Lung (tissue), 12 donors: ENCODE results near the gene TTLL3. TPM values are rescaled to one million over a fixed set of nuclear protein-coding genes. Genes with fewer than 3 reads are reported as not detected.

Experiments used
- ATAC-seq: fragments of 200-7000 bp; cut with Tn5 transposase; one replicate; pipeline ENCODE4 v1.9.1; 2020; ENCODE audit warnings: moderate number of reproducible peaks; ENCODE audit not compliant: insufficient read depth, low FRiP score
- DNase-seq, 3 donors: peaks; one replicate each; pipeline ENCODE4 v3.0.0-alpha.2; 2013 to 2017
- H3K27ac ChIP-seq, 2 donors: one replicate each; pipeline ENCODE4 v1.5.1; 2013; ENCODE audit warnings: mild to moderate bottlenecking in 2 of 2, moderate library complexity in 2 of 2, control low read depth in 1 of 2, inconsistent platforms in 1 of 2, low read depth in 1 of 2, low read length in 1 of 2
- H3K27me3 ChIP-seq, 3 donors: one replicate each; pipeline ENCODE4 v1.5.1; 2013; ENCODE audit warnings: low read length in 2 of 3; ENCODE audit not compliant: control insufficient read depth in 3 of 3, insufficient read depth in 3 of 3
- H3K36me3 ChIP-seq, 4 donors: one replicate each; pipeline ENCODE4 v1.5.1; 2013; ENCODE audit warnings: low read length in 4 of 4, mild to moderate bottlenecking in 1 of 4, moderate library complexity in 1 of 4; ENCODE audit not compliant: control insufficient read depth in 4 of 4, insufficient read depth in 4 of 4
- H3K4me1 ChIP-seq, 5 donors: one replicate each; pipeline ENCODE4 v1.5.1; 2013; ENCODE audit warnings: low read length in 5 of 5, mild to moderate bottlenecking in 2 of 5, moderate library complexity in 1 of 5; ENCODE audit not compliant: control insufficient read depth in 5 of 5, insufficient read depth in 5 of 5
- H3K4me3 ChIP-seq: one replicate; pipeline ENCODE4 v1.5.1; 2013; ENCODE audit warnings: mild to moderate bottlenecking, control low read depth, moderate library complexity
- H3K9ac ChIP-seq, 2 donors: one replicate each; pipeline ENCODE4 v1.5.1; 2013; ENCODE audit warnings: low read length in 2 of 2, control low read depth in 1 of 2; ENCODE audit not compliant: insufficient read depth in 1 of 2
- H3K9me3 ChIP-seq, 4 donors: one replicate each; pipeline ENCODE4 v1.5.1; 2013; ENCODE audit warnings: low read length in 3 of 4, mild to moderate bottlenecking in 1 of 4, moderate library complexity in 1 of 4; ENCODE audit not compliant: control insufficient read depth in 4 of 4, insufficient read depth in 3 of 4
- WGBS, 2 donors: extraction: QIAGEN DNeasy Blood & Tissue Kit; methylation state at CpG; one replicate each; pipeline ENCODE4 v1.1.7; 2013; 5-methylcytosine and 5-hydroxymethylcytosine counted together
- polyA plus RNA-seq, 2 donors: library from polyadenylated mRNA; stranded (reverse); fragments of 200-250 nt; gene quantifications; one replicate each; pipeline ENCODE4 v1.2.1, GENCODE V29; 2013
- total RNA-seq, 2 donors: library from RNA; depleted of rRNA in 1 of 2; stranded (reverse); fragments of >200 nt in 1 of 2; gene quantifications; one replicate each; pipeline ENCODE4 v1.2.1, GENCODE V29; 2014 to 2021
- TF ChIP-seq, protein P1 (sequence below): IDR thresholded peaks from 2 replicates; pipeline ENCODE4 v1.5.1; 2012; ENCODE audit warnings: mild to moderate bottlenecking; ENCODE audit errors: control extremely low read depth, extremely low read depth
- donor health status: control.
- donor health status: control.
- donor health status: Bipolar disorder and iron deficiency.
- donor health status: healthy.
- donor health status: DM: yes; HTN: yes; CAD: no.

Gene TTLL3
- total and polyA plus RNA-seq, 4 donors: 28.4 to 82.3 (median 37.5) TPM

DNA sequence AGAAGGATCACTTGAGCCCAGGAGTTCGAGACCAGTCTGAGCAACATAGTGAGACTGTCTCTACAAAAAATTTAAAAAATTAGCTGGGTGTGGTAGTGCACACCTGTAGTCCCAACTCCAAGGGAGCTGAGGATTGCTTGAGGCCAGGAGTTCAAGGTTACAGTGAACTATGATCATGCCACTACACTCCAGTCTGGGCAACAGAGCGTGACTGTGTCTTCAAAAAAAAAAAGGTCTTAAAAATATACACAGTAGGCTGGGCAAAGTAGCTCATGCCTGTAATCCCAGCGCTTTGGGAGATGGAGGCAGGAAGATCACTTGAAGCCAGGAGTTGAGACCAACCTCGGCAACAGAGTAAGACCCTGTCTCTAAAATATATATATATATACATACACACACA is 29.2 kb upstream of the TTLL3 start:
- H3K4me1 ChIP-seq: peaks cover 0 to 3% (median 0%) of the 10 kb centered on the region in 5 donors
- H3K9me3 ChIP-seq: no peaks in the 10 kb centered on the region
- WGBS, 2 donors: 91 to 96% methylated on average over 4 of the region's 4 CpGs
- no peak overlapping the region for H3K9ac ChIP-seq
- no peak overlapping the region for H3K4me3 ChIP-seq
- H3K27me3 ChIP-seq: no peaks in the 10 kb centered on the region
- H3K36me3 ChIP-seq: peaks cover 7 to 28% (median 25%) of the 10 kb centered on the region in 4 donors
- H3K27ac ChIP-seq: no peak overlapping the region
- TF ChIP-seq, protein P1, sequence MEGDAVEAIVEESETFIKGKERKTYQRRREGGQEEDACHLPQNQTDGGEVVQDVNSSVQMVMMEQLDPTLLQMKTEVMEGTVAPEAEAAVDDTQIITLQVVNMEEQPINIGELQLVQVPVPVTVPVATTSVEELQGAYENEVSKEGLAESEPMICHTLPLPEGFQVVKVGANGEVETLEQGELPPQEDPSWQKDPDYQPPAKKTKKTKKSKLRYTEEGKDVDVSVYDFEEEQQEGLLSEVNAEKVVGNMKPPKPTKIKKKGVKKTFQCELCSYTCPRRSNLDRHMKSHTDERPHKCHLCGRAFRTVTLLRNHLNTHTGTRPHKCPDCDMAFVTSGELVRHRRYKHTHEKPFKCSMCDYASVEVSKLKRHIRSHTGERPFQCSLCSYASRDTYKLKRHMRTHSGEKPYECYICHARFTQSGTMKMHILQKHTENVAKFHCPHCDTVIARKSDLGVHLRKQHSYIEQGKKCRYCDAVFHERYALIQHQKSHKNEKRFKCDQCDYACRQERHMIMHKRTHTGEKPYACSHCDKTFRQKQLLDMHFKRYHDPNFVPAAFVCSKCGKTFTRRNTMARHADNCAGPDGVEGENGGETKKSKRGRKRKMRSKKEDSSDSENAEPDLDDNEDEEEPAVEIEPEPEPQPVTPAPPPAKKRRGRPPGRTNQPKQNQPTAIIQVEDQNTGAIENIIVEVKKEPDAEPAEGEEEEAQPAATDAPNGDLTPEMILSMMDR: no peak
- DNase-seq (no peak), ATAC-seq (no peak)

DNA sequence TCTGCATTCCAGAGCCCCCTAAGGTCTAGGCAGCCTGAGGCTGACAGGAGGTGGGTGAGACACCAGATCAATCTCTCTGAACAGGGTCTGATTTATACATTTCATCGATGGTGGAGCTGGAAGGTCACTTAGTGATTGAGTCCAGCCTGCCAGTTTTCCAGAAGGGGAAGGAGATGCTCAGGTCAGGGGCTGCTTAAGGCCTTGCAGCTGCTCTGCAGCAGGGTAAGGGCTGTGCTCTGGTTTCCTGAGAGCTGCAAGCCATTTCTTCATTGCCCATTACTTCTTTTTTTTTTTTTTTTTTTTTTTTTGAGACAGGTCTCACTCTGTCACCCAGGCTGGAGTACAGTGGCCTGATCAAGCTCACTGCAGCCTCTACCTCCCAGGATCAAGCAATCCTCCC is 28.5 kb upstream of the TTLL3 start:
- Histone ChIP-seq H3K4me1 (peaks cover 0 to 3% (median 0%) of the 10 kb centered on the region in 5 donors), H3K36me3 (peaks cover 7 to 33% (median 30%) of the 10 kb centered on the region in 4 donors), H3K27me3 (no peaks in the 10 kb centered on the region), H3K27ac (no peak overlapping the region), H3K4me3 (no peak overlapping the region), H3K9ac (no peak overlapping the region), H3K9me3 (no peaks in the 10 kb centered on the region)
- ATAC-seq (no peak), DNase-seq (no peak)
- 38 to 69% methylated on average over 1 of the region's 1 CpG for WGBS, 2 donors
- TF ChIP-seq, protein P1: no peak

DNA sequence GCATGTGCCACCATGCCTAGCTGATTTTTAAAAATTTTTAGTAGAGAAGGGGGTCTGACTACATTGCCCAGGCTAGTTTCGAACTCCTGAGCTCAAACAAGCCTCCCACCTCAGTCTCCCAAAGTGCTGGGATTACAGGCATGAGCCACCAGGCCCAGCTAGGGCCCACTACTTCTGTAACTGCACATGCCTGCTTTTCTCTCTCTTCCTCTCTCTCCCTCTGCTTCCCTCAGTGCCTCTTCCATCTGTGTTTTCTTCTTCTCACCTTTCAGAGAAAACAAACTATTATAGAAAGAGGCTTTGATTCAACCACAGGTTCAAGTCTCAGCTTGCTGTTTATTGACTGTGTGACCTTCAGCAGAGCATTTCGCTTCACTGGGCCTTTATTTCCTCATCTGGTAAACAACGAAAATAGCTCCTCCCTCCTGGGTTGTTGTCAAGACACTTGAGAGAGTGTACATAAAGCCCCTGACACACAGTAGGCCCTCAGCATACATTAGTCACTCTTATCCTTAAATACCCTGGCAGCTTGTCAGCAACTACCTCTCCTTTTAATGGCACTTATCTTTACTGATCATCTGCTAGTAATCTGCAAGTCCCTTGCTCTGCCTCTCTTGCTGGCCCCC is 28.0 kb upstream of the TTLL3 start:
- WGBS, 2 donors: 45 to 59% methylated on average over 3 of the region's 3 CpGs
- TF ChIP-seq, protein P1: no peak
- peaks cover 7 to 36% (median 33%) of the 10 kb centered on the region in 4 donors for H3K36me3 ChIP-seq
- ATAC-seq: no peak
- no peak for DNase-seq
- H3K9ac ChIP-seq: no peak overlapping the region
- no peaks in the 10 kb centered on the region for H3K27me3 ChIP-seq
- no peaks in the 10 kb centered on the region for H3K9me3 ChIP-seq
- no peak overlapping the region for H3K27ac ChIP-seq
- H3K4me3 ChIP-seq: no peak overlapping the region
- peaks cover 0 to 3% (median 0%) of the 10 kb centered on the region in 5 donors for H3K4me1 ChIP-seq

DNA sequence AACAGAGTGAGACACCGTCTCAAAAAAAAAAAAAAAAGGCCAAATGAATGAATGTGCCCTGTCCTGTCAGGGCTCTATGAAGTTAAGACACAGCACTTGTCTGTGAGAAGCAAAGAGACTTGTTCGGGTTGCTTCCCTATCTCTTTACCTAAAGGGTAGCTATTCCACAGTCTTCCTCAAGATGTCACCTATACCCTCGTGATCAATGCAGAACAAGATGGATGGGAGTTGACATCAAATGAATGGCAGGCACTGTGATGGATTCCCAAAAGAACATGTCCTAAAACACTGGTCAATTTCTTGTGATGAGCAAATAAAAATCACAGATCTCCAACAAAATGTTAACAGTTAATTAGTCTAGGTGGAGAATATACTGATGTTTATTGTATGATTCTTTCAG is 27.3 kb upstream of the TTLL3 start:
- no peaks in the 10 kb centered on the region for H3K9me3 ChIP-seq
- H3K4me1 ChIP-seq: peaks cover 0 to 3% (median 0%) of the 10 kb centered on the region in 5 donors
- H3K4me3 ChIP-seq: no peak overlapping the region
- TF ChIP-seq, protein P1: peak; percentile 2
- no peak overlapping the region for H3K9ac ChIP-seq
- H3K36me3 ChIP-seq: peaks cover 7 to 39% (median 33%) of the 10 kb centered on the region in 4 donors
- 37 to 43% methylated on average over 3 of the region's 3 CpGs for WGBS, 2 donors
- no peak overlapping the region for H3K27ac ChIP-seq
- no peaks in the 10 kb centered on the region for H3K27me3 ChIP-seq
- DNase-seq (no peak), ATAC-seq (no peak)
